Skeletal muscle satellite cell (primary cell): ENCODE results near the gene C14orf180.
"Not testable (repeated sequence)": the region's sequence is repeated elsewhere in the genome, so short reads cannot be mapped to it uniquely, and the experiment has no call there.

Experiments
- H3K27me3 ChIP-seq: 2 replicates; pipeline ENCODE4 v1.7.0; 2013; ENCODE audit warnings: low read length; ENCODE audit not compliant: control insufficient read depth, insufficient read depth
- H3K36me3 ChIP-seq: 2 replicates; pipeline ENCODE4 v1.7.0; 2013; ENCODE audit warnings: mild to moderate bottlenecking, control low read depth, low read length; ENCODE audit not compliant: insufficient read depth
- H3K4me1 ChIP-seq: 2 replicates; pipeline ENCODE4 v1.7.0; 2013; ENCODE audit warnings: low read length; ENCODE audit not compliant: control insufficient read depth, insufficient read depth
- H3K4me2 ChIP-seq: 2 replicates; pipeline ENCODE4 v1.7.0; 2013; ENCODE audit warnings: mild to moderate bottlenecking, low read length
- H3K4me3 ChIP-seq: 2 replicates; pipeline ENCODE4 v1.7.0; 2013; ENCODE audit warnings: low read length
- H3K9ac ChIP-seq: 2 replicates; pipeline ENCODE4 v1.7.0; 2013; ENCODE audit warnings: mild to moderate bottlenecking, low read depth, low read length, moderate library complexity
- H3K9me3 ChIP-seq: replicated peaks from 2 replicates; pipeline ENCODE4 v1.7.0; 2013; ENCODE audit warnings: mild to moderate bottlenecking, control low read depth, low read length

Gene C14orf180

DNA sequence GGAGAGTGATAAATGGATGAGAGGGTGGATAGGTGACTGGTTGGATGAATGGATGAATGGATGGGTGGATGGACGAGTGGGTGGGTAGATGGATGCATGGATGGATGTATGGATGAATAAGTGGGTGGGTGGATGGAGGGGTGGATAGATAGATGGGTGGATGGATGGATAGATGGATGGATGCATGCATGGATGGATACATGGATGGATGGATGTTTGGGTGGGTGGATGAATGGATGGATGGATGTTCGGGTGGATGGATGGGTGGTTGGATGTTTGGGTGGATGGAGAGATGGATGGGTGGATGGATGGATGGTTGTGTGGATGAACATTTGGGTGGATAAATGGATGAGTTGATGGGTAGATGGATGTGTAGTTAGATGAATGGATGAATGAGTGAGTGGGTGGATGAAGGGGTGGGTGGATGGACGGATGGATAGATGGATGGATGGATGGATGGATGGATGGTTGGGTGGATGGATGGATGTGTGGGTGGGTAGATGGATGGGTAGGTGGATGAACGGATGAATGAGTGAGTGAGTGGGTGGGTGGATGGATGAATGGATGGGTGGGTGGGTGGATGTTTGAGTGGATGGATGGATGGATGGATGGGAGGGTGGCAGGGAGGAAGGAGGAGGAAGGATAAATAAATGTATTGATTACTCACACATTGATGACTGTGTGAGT lies 34.7 kb downstream of the C14orf180 start:
- Histone ChIP-seq H3K4me1 (no peaks in the 10 kb centered on the region), H3K4me3 (no peak overlapping the region), H3K27me3 (peaks cover 56% of the 10 kb centered on the region), H3K9ac (no peak overlapping the region), H3K4me2 (no peak overlapping the region), H3K9me3 (no peaks in the 10 kb centered on the region), H3K36me3 (no peaks in the 10 kb centered on the region)

- H3K4me3 ChIP-seq = no peak overlapping the region
- no peak overlapping the region for H3K9ac ChIP-seq
- H3K27me3 ChIP-seq = peaks cover 38% of the 10 kb centered on the region
- no peaks in the 10 kb centered on the region for H3K9me3 ChIP-seq
- no peaks in the 10 kb centered on the region for H3K36me3 ChIP-seq
- H3K4me2 ChIP-seq = no peak overlapping the region
- no peaks in the 10 kb centered on the region for H3K4me1 ChIP-seq
Measured at GRCh38 chr14:104624939-104625338, 45.4 kb downstream of the C14orf180 start.

- Histone ChIP-seq H3K9ac (no peak overlapping the region), H3K4me3 (no peak overlapping the region)
Measured at GRCh38 chr14:104632781-104633180, 53.2 kb downstream of the C14orf180 start.

DNA sequence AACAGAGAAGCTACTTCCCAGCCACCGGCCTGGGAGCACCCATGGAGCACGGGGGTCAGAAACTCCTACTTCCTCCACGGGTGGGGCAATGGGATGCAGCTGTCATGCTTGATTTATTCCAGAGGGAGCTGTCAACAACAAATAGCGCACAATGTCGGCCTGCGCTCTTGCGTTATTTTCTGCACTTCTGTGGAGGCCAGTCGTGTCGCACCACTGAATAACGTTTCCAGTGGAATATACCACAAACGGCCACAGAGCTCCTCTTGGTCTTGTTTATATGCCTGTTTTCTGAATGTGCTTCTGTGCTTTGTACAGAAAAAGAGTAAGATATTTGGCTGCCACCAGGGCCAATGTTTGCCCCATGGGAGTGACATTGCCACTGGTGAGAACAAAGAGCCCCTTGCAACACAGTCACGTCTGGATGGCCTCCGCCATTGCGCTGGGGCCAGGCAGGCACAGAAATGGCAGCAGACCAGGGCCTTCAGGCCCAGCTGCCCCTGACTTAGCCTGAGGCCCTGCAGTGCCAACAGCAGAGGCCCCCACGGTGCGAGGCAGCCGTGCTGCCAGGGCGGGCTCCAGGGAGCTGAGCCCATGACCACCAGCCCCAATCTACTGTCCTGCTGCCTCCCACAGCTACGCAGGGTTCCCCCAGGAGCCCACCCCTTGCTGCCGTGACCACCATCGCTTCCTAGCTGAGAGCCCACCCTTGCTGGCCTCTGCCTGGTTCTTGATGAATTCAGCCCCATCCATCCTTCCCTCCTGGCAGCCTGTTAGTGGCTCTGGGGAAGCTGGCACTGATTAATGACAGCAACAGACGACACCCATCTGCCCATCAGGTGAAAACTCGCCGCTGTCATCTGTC lies 53.9 kb downstream of the C14orf180 start:
- Histone ChIP-seq H3K36me3 (no peaks in the 10 kb centered on the region), H3K4me1 (no peaks in the 10 kb centered on the region), H3K9ac (no peak overlapping the region), H3K4me3 (no peak overlapping the region), H3K4me2 (no peak overlapping the region), H3K27me3 (peaks cover 40% of the 10 kb centered on the region), H3K9me3 (no peaks in the 10 kb centered on the region)

More at GRCh38 chr14:104632781-104633180, 53.2 kb downstream of the C14orf180 start:
- H3K9me3 ChIP-seq = no peaks in the 10 kb centered on the region
- H3K36me3 ChIP-seq = no peaks in the 10 kb centered on the region
- H3K27me3 ChIP-seq = peaks cover 36% of the 10 kb centered on the region
- H3K4me1 ChIP-seq = no peaks in the 10 kb centered on the region
- H3K4me2 ChIP-seq = no peak overlapping the region

DNA sequence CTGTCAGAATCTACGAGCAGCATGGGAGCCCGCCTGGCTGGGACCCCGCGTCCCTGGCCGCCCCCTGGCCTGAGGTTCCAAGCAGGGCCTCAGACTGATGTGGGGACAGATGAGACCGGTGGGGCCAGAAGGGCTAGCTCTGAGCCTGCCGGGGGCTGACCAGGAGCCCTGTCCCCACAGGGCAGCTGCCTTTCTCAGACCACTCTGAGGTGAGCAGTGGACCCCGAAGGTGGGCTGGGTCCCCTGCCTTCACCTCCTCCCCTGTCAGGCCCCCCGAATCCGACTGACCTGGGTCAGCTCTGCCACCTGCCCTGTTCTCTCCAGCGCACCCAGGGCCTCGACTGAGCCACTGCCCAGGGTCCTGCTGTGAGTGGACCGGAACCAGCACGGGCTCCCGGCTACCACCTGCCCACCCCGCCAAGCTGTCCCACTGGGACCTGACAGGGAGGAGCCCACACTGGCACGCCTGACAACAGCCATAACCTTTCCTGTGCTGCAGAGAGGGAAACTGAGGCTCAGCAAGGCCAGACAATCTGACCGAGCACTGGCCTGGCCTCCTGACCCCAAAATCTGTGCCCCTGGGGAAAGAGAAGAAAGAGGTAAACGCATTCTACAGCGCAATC lies 54.7 kb downstream of the C14orf180 start:
- Histone ChIP-seq H3K9me3 (no peaks in the 10 kb centered on the region), H3K9ac (no peak overlapping the region), H3K4me1 (no peaks in the 10 kb centered on the region), H3K4me3 (no peak overlapping the region), H3K36me3 (no peaks in the 10 kb centered on the region), H3K4me2 (no peak overlapping the region), H3K27me3 (peaks cover 46% of the 10 kb centered on the region)

- Histone ChIP-seq H3K27me3 (peaks cover 45% of the 10 kb centered on the region), H3K4me1 (no peaks in the 10 kb centered on the region), H3K4me2 (no peak overlapping the region), H3K9me3 (no peaks in the 10 kb centered on the region), H3K36me3 (no peaks in the 10 kb centered on the region), H3K9ac (no peak overlapping the region), H3K4me3 (no peak overlapping the region)
Measured at GRCh38 chr14:104634886-104635570, 55.5 kb downstream of the C14orf180 start.

DNA sequence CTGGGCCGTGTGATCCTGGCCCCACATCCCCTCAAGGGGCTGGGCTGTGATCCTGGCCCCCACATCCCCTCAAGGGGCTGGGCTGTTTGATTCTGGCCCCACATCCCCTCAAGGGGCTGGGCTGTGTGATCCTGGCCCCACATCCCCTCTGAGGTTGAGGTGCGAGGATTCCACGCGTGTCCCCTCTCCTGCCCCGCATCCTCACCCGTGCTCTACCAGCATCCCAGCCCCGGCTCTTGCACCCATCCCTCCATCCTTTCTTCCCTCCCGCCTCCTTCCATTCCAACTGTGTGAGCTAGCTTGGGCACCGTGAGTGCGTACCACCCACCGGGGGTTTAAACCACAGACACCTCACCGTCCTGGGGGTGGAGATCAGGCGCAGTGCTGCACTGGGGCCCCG lies 56.2 kb downstream of the C14orf180 start:
- Histone ChIP-seq H3K36me3 (no peaks in the 10 kb centered on the region), H3K9me3 (no peaks in the 10 kb centered on the region), H3K4me3 (no peak overlapping the region), H3K9ac (no peak overlapping the region), H3K4me2 (no peak overlapping the region), H3K27me3 (peaks cover 43% of the 10 kb centered on the region), H3K4me1 (no peaks in the 10 kb centered on the region)

- no peaks in the 10 kb centered on the region for H3K9me3 ChIP-seq
- no peak overlapping the region for H3K4me3 ChIP-seq
- H3K9ac ChIP-seq = no peak overlapping the region
- peaks cover 43% of the 10 kb centered on the region for H3K27me3 ChIP-seq
- H3K36me3 ChIP-seq = no peaks in the 10 kb centered on the region
- H3K4me1 ChIP-seq = no peaks in the 10 kb centered on the region
- H3K4me2 ChIP-seq = no peak overlapping the region
Measured at GRCh38 chr14:104636131-104636530, 56.6 kb downstream of the C14orf180 start.

DNA sequence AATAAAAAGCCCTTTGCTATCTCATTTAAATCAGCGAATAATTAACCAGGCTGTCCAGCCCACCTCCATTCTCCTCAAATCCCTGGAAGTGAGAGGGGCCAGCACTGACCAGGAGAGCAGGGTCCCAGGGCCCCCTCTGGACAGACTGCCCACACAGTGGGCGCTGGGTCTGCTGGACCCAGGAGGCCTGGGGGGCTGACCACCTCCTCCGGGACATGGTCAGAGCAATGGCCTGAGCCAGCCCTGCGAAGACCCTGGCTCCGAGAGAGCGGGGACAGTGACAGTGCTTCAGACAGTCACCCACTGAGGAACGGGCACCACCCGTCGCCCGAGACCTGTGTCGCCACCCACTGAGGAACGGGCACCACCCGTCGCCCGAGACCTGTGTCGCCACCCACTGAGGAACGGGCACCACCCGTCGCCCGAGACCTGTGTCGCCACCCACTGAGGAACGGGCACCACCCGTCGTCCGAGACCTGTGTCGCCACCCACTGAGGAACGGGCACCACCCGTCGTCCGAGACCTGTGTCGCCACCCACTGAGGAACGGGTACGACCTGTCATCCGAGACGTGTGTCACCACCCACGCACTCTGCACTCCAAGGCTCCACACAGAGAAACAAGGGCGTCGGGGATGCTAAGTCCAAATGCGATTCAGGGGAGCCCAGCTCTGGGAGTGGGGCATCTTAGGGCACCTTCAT lies 57.4 kb downstream of the C14orf180 start:
- not testable (repeated sequence) for H3K4me3 ChIP-seq, H3K9me3 ChIP-seq, H3K4me2 ChIP-seq, H3K36me3 ChIP-seq, H3K4me1 ChIP-seq, H3K9ac ChIP-seq
- peaks cover 42% of the 10 kb centered on the region for H3K27me3 ChIP-seq

DNA sequence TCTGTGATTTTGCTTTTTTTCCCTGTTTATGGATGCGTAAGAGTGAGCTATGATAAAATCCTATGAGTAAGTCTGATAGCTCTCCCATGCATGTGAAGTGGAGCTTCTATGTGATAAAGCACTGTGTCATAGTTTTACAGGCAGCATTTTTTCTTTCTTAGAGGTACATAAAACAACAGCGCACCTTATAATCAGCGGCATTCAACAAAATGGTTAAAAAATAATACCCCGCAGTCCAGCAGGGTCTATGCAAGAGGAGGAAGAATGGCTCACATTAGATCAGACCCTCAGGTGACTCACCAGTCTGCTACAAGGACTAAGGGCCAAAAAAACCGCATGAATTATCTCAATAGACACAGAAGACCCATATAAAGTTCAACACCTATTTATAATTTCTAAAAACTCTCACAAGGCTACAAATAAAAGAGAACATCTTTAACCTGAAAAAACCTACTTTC lies 58.0 kb downstream of the C14orf180 start:
- no peak overlapping the region for H3K4me3 ChIP-seq
- no peaks in the 10 kb centered on the region for H3K4me1 ChIP-seq
- no peaks in the 10 kb centered on the region for H3K36me3 ChIP-seq
- no peaks in the 10 kb centered on the region for H3K9me3 ChIP-seq
- no peak overlapping the region for H3K4me2 ChIP-seq
- H3K27me3 ChIP-seq = peaks cover 39% of the 10 kb centered on the region
- H3K9ac ChIP-seq = no peak overlapping the region

- Histone ChIP-seq H3K27me3 (peaks cover 35% of the 10 kb centered on the region), H3K9ac (no peak overlapping the region), H3K4me3 (no peak overlapping the region)
Measured at GRCh38 chr14:104638190-104638589, 58.6 kb downstream of the C14orf180 start.

More at GRCh38 chr14:104638190-104638589, 58.6 kb downstream of the C14orf180 start:
- Histone ChIP-seq H3K4me2 (no peak overlapping the region), H3K9me3 (no peaks in the 10 kb centered on the region), H3K4me1 (no peaks in the 10 kb centered on the region), H3K36me3 (no peaks in the 10 kb centered on the region)
